Panc1 (cell line): ENCODE measurements around the gene MAPK10. TPM values are rescaled to one million over a fixed set of nuclear protein-coding genes. Genes with fewer than 3 reads are reported as not detected.
"Not testable (repeated sequence)": the region's sequence is repeated elsewhere in the genome, so short reads cannot be mapped to it uniquely, and the experiment has no call there.

ENCODE experiments used
- ATAC-seq: fragments of 200-7000 bp; cut with Tn5 transposase; 2 replicates; pipeline ENCODE4 v1.9.1; 2020; ENCODE audit warnings: mild to moderate bottlenecking, moderate library complexity
- BruUV-seq: library from RNA; stranded (reverse); fragments of 400-500 nt; replicated peaks from 2 replicates; lab custom pipeline; 2021; lab: Mats Ljungman, UMichigan
- CTCF ChIA-PET: fragments of 300-600 bp; sonication (Branson Sonifier 250); formaldehyde crosslinking; loops from one replicate; lab custom pipeline; 2022; ENCODE audit warnings: antibody characterized with exemption; lab: Charles Lee
- POLR2A ChIA-PET: fragments of 300-600 bp; sonication (Branson Sonifier 250); formaldehyde crosslinking; loops from one replicate; lab custom pipeline; 2022; ENCODE audit warnings: antibody characterized with exemption; lab: Charles Lee
- DNase-seq: peaks from one replicate; pipeline ENCODE4 v3.0.0-alpha.2; 2010; ENCODE audit warnings: low read depth, low spot score
- H3K27ac ChIP-seq: 2 replicates; pipeline ENCODE4 v1.5.1; 2011; ENCODE audit warnings: mild to moderate bottlenecking, low read length, inconsistent platforms
- H3K27me3 ChIP-seq: fragments of 200-500 bp; sonication (Bioruptor generic); 2 replicates; pipeline ENCODE4 v1.6.0; 2014; ENCODE audit warnings: low read length, inconsistent platforms; ENCODE audit not compliant: control insufficient read depth, insufficient read depth
- H3K36me3 ChIP-seq: fragments of 200-500 bp; sonication (Bioruptor generic); 2 replicates; pipeline ENCODE4 v1.5.1; 2014; ENCODE audit warnings: inconsistent platforms, mild to moderate bottlenecking, low read length, moderate library complexity; ENCODE audit not compliant: control insufficient read depth, insufficient read depth
- H3K4me1 ChIP-seq: 2 replicates; pipeline ENCODE4 v1.5.1; 2011; ENCODE audit warnings: inconsistent platforms, mild to moderate bottlenecking, low read length, moderate library complexity; ENCODE audit not compliant: control insufficient read depth, insufficient read depth
- H3K4me3 ChIP-seq, 2 experiments: 2 replicates each; pipeline ENCODE4 v1.5.1; 2011 to 2012; ENCODE audit warnings: low read depth in 2 of 2, low read length in 2 of 2, mild to moderate bottlenecking in 2 of 2, inconsistent platforms in 1 of 2, moderate library complexity in 1 of 2
- H3K9me3 ChIP-seq: fragments of 200-500 bp; sonication (Bioruptor generic); 2 replicates; pipeline ENCODE4 v1.5.1; 2014; ENCODE audit warnings: low read depth, mild to moderate bottlenecking, inconsistent platforms, low read length, moderate library complexity; ENCODE audit not compliant: control insufficient read depth, insufficient read depth
- CTCF ChIP-seq: fragments of 450-650 bp; IDR thresholded peaks from 2 replicates; pipeline ENCODE4 v1.5.1; 2017; ENCODE audit warnings: mild to moderate bottlenecking
- POLR2AphosphoS5 ChIP-seq: IDR thresholded peaks from 2 replicates; pipeline ENCODE4 v1.6.1; 2012; ENCODE audit warnings: mild to moderate bottlenecking, low read depth, low read length, moderate library complexity
- REST ChIP-seq, 2 experiments: IDR thresholded peaks; 2 replicates each; pipeline ENCODE4 v1.6.1; 2011 to 2012; ENCODE audit warnings: low read depth in 2 of 2, control low read depth in 1 of 2, low read length in 1 of 2, mild to moderate bottlenecking in 1 of 2, moderate library complexity in 1 of 2; ENCODE audit not compliant: insufficient read depth in 1 of 2
- SIN3A ChIP-seq: IDR thresholded peaks from 2 replicates; pipeline ENCODE4 v1.6.1; 2012; ENCODE audit warnings: low read depth, mild to moderate bottlenecking, low read length, moderate library complexity, borderline replicate concordance; ENCODE audit not compliant: insufficient read depth
- TCF7L2 ChIP-seq: IDR thresholded peaks from 2 replicates; pipeline ENCODE4 v1.6.1; 2011; ENCODE audit warnings: mild to moderate bottlenecking, low read depth, low read length, inconsistent platforms
- in situ Hi-C: cut with HindIII; loops from 2 replicates; pipeline ENCODE4 v1.10.0; 2016; ENCODE audit warnings: low sequenced_read_pairs, low pct_unique_long_range_greater_than_20kb
- intact Hi-C: fragments of 100-400 bp; cut with micrococcal nuclease; formaldehyde crosslinking; loops from one replicate; pipeline ENCODE4 v1.10.0; 2022; ENCODE audit not compliant: unreplicated experiment
- total RNA-seq: library from RNA; stranded (reverse); gene quantifications from one replicate; pipeline ENCODE4 v1.2.1, GENCODE V29; 2021; ENCODE audit not compliant: unreplicated experiment

The MAPK10 gene
- total RNA-seq, 1 experiment from 2014 or later, result 0.85 TPM

GRCh38 chr4:86089053-86089452, 270.8 kb downstream of the MAPK10 start:
- ChIA-PET POLR2A (no interaction called here), CTCF (no interaction called here)
- H3K27me3 ChIP-seq, result no peaks in the 10 kb centered on the region
- intact Hi-C loops (no loop called here), in situ Hi-C loops (no loop called here)
- no peak for ATAC-seq
- H3K27ac ChIP-seq, result no peak overlapping the region
- H3K9me3 ChIP-seq, result no peaks in the 10 kb centered on the region
- TF ChIP-seq SIN3A, result no peak
- TF ChIP-seq REST (IDR thresholded peaks at IDR 0.05; ENCODE audit: insufficient read depth in 1 of 2, low read depth in 2 of 2, low read length in 1 of 2), result no peak
- TF ChIP-seq CTCF, result no peak
- TF ChIP-seq POLR2AphosphoS5, result no peak
- no peak for TF ChIP-seq TCF7L2
- BruUV-seq, result no TSS peak
- DNase-seq, result no peak
- H3K36me3 ChIP-seq, result no peaks in the 10 kb centered on the region
- H3K4me3 ChIP-seq, result no peak overlapping the region
- no peaks in the 10 kb centered on the region for H3K4me1 ChIP-seq

- H3K27ac ChIP-seq, H3K4me3 ChIP-seq, DNase-seq, H3K9me3 ChIP-seq, in situ Hi-C loops, BruUV-seq, intact Hi-C loops, ATAC-seq, H3K4me1 ChIP-seq, H3K36me3 ChIP-seq, CTCF ChIA-PET, POLR2A ChIA-PET, H3K27me3 ChIP-seq: not testable (repeated sequence)
Observed at GRCh38 chr4:86075796-86076195, 284.1 kb downstream of the MAPK10 start.

GRCh38 chr4:86060341-86060740, 299.5 kb downstream of the MAPK10 start:
- ChIA-PET POLR2A (no interaction called here), CTCF (no interaction called here)
- Histone ChIP-seq H3K27me3 (no peaks in the 10 kb centered on the region), H3K27ac (no peak overlapping the region), H3K9me3 (no peaks in the 10 kb centered on the region), H3K4me1 (no peaks in the 10 kb centered on the region), H3K36me3 (no peaks in the 10 kb centered on the region), H3K4me3 (no peak overlapping the region)
- DNase-seq (no peak), ATAC-seq (no peak)
- intact Hi-C loops, result no loop called here
- TF ChIP-seq REST (IDR thresholded peaks at IDR 0.05; ENCODE audit: insufficient read depth in 1 of 2, low read depth in 2 of 2, low read length in 1 of 2) (no peak), POLR2AphosphoS5 (no peak), TCF7L2 (no peak), SIN3A (no peak), CTCF (no peak)
- in situ Hi-C loops, result no loop called here
- no TSS peak for BruUV-seq
